Neuron (in vitro differentiated cells): ENCODE measurements around the gene AEN.
A peak's percentile ranks its signal among the peaks of the same experiment; 100 is the strongest.

Experiments used
- H2AFZ ChIP-seq: one replicate; pipeline ENCODE4 v1.6.1; 2013; ENCODE audit warnings: low read depth, mild to moderate bottlenecking, inconsistent platforms, low read length, moderate library complexity
- H3K27me3 ChIP-seq: one replicate; pipeline ENCODE4 v1.6.1; 2013; ENCODE audit warnings: low read length; ENCODE audit not compliant: insufficient read depth
- H3K36me3 ChIP-seq: one replicate; pipeline ENCODE4 v1.6.1; 2013; ENCODE audit warnings: low read length; ENCODE audit not compliant: insufficient read depth
- H3K4me1 ChIP-seq: one replicate; pipeline ENCODE4 v1.6.1; 2013; ENCODE audit warnings: low read length; ENCODE audit not compliant: insufficient read depth
- H3K4me3 ChIP-seq: 2 replicates; pipeline ENCODE4 v1.5.1; 2013; ENCODE audit warnings: mild to moderate bottlenecking, low read length, moderate library complexity
- H3K9me3 ChIP-seq: one replicate; pipeline ENCODE4 v1.6.1; 2013; ENCODE audit warnings: low read length

Gene AEN

GRCh38 chr15:88618686-88619085 is 2.5 kb upstream of the AEN start:
- H3K36me3 ChIP-seq, result peaks cover 18% of the 10 kb centered on the region
- no peak overlapping the region for H3K4me3 ChIP-seq
- H3K9me3 ChIP-seq, result no peaks in the 10 kb centered on the region
- H3K4me1 ChIP-seq, result peaks cover 28% of the 10 kb centered on the region
- no peak overlapping the region for H2AFZ ChIP-seq
- H3K27me3 ChIP-seq, result no peaks in the 10 kb centered on the region

GRCh38 chr15:88619796-88620195 is 1.3 kb upstream of the AEN start:
- H3K27me3 ChIP-seq, result no peaks in the 10 kb centered on the region
- H3K4me1 ChIP-seq, result peaks cover 34% of the 10 kb centered on the region
- no peak overlapping the region for H3K4me3 ChIP-seq
- H2AFZ ChIP-seq, result no peak overlapping the region
- H3K9me3 ChIP-seq, result no peaks in the 10 kb centered on the region
- H3K36me3 ChIP-seq, result peaks cover 23% of the 10 kb centered on the region

GRCh38 chr15:88621789-88622604 is 857 bp downstream of the AEN start:
- peaks cover 22% of the 10 kb centered on the region for H3K36me3 ChIP-seq
- no peaks in the 10 kb centered on the region for H3K27me3 ChIP-seq
- H3K9me3 ChIP-seq, result no peaks in the 10 kb centered on the region
- peak overlapping the region; percentile 57 for H3K4me3 ChIP-seq
- no peak overlapping the region for H2AFZ ChIP-seq
- peaks cover 32% of the 10 kb centered on the region for H3K4me1 ChIP-seq

GRCh38 chr15:88622605-88622975 is 1.4 kb downstream of the AEN start:
- Histone ChIP-seq H2AFZ (no peak overlapping the region), H3K4me3 (peak overlapping the region; percentile 57), H3K4me1 (peaks cover 32% of the 10 kb centered on the region), H3K36me3 (peaks cover 28% of the 10 kb centered on the region), H3K27me3 (no peaks in the 10 kb centered on the region), H3K9me3 (no peaks in the 10 kb centered on the region)

GRCh38 chr15:88623061-88623460 is 1.9 kb downstream of the AEN start:
- Histone ChIP-seq H3K9me3 (no peaks in the 10 kb centered on the region), H3K4me3 (peak overlapping the region; percentile 57), H2AFZ (no peak overlapping the region), H3K27me3 (no peaks in the 10 kb centered on the region), H3K4me1 (peaks cover 32% of the 10 kb centered on the region), H3K36me3 (peaks cover 32% of the 10 kb centered on the region)

GRCh38 chr15:88623632-88624031 is 2.5 kb downstream of the AEN start:
- Histone ChIP-seq H3K4me3 (peak overlapping the region; percentile 57), H3K27me3 (no peaks in the 10 kb centered on the region), H2AFZ (no peak overlapping the region), H3K4me1 (peaks cover 32% of the 10 kb centered on the region), H3K36me3 (peaks cover 38% of the 10 kb centered on the region), H3K9me3 (no peaks in the 10 kb centered on the region)

- H2AFZ ChIP-seq, result no peak overlapping the region
- H3K36me3 ChIP-seq, result peaks cover 45% of the 10 kb centered on the region
- H3K4me1 ChIP-seq, result peaks cover 32% of the 10 kb centered on the region
- H3K27me3 ChIP-seq, result no peaks in the 10 kb centered on the region
- H3K4me3 ChIP-seq, result peak overlapping the region; percentile 14
- no peaks in the 10 kb centered on the region for H3K9me3 ChIP-seq
These were observed 3.2 kb downstream of the AEN start for GRCh38 chr15:88624156-88624970.

- no peaks in the 10 kb centered on the region for H3K27me3 ChIP-seq
- H3K4me3 ChIP-seq, result no peak overlapping the region
- H2AFZ ChIP-seq, result no peak overlapping the region
- peaks cover 32% of the 10 kb centered on the region for H3K4me1 ChIP-seq
- no peaks in the 10 kb centered on the region for H3K9me3 ChIP-seq
- peaks cover 51% of the 10 kb centered on the region for H3K36me3 ChIP-seq
These were observed 3.9 kb downstream of the AEN start for GRCh38 chr15:88624971-88625490.

GRCh38 chr15:88625943-88626741 is 5.0 kb downstream of the AEN start:
- Histone ChIP-seq H3K27me3 (no peaks in the 10 kb centered on the region), H3K4me3 (no peak overlapping the region), H3K4me1 (peaks cover 27% of the 10 kb centered on the region), H2AFZ (no peak overlapping the region), H3K36me3 (peaks cover 62% of the 10 kb centered on the region), H3K9me3 (no peaks in the 10 kb centered on the region)

- H3K9me3 ChIP-seq, result no peaks in the 10 kb centered on the region
- H3K4me1 ChIP-seq, result peaks cover 23% of the 10 kb centered on the region
- H3K27me3 ChIP-seq, result no peaks in the 10 kb centered on the region
- peaks cover 72% of the 10 kb centered on the region for H3K36me3 ChIP-seq
- no peak overlapping the region for H2AFZ ChIP-seq
- no peak overlapping the region for H3K4me3 ChIP-seq
These were observed 6.3 kb downstream of the AEN start for GRCh38 chr15:88627463-88627862.

- Histone ChIP-seq H3K36me3 (peaks cover 71% of the 10 kb centered on the region), H2AFZ (no peak overlapping the region), H3K9me3 (no peaks in the 10 kb centered on the region), H3K4me1 (peaks cover 16% of the 10 kb centered on the region), H3K27me3 (no peaks in the 10 kb centered on the region), H3K4me3 (no peak overlapping the region)
These were observed 7.0 kb downstream of the AEN start for GRCh38 chr15:88628018-88628654.

GRCh38 chr15:88629071-88629470 is 7.9 kb downstream of the AEN start:
- Histone ChIP-seq H3K36me3 (peaks cover 67% of the 10 kb centered on the region), H3K4me3 (no peak overlapping the region), H2AFZ (no peak overlapping the region), H3K9me3 (no peaks in the 10 kb centered on the region), H3K4me1 (peaks cover 7% of the 10 kb centered on the region), H3K27me3 (no peaks in the 10 kb centered on the region)
